C4-2B (cell line): Measurements from ENCODE around the gene PRDM15.

Source experiments
- ZFX ChIP-seq: fragments of 450-650 bp; IDR thresholded peaks from 2 replicates; pipeline ENCODE4 v1.6.1; 2017
- TF ChIP-seq, protein P1 (sequence below): fragments of 450-650 bp; conservative IDR thresholded peaks from 2 replicates; pipeline ENCODE4 v1.5.1; 2017; ENCODE audit warnings: mild to moderate bottlenecking

- TF ChIP-seq, protein P1, sequence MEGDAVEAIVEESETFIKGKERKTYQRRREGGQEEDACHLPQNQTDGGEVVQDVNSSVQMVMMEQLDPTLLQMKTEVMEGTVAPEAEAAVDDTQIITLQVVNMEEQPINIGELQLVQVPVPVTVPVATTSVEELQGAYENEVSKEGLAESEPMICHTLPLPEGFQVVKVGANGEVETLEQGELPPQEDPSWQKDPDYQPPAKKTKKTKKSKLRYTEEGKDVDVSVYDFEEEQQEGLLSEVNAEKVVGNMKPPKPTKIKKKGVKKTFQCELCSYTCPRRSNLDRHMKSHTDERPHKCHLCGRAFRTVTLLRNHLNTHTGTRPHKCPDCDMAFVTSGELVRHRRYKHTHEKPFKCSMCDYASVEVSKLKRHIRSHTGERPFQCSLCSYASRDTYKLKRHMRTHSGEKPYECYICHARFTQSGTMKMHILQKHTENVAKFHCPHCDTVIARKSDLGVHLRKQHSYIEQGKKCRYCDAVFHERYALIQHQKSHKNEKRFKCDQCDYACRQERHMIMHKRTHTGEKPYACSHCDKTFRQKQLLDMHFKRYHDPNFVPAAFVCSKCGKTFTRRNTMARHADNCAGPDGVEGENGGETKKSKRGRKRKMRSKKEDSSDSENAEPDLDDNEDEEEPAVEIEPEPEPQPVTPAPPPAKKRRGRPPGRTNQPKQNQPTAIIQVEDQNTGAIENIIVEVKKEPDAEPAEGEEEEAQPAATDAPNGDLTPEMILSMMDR = no peak
- no peak for TF ChIP-seq ZFX
These were observed 37.8 kb upstream of the PRDM15 start for GRCh38 chr21:41916888-41917433.
